ENCODE measurements around the gene LMO7. TPM values are rescaled to one million over a fixed set of nuclear protein-coding genes. Genes with fewer than 3 reads are reported as not detected.

The LMO7 gene
- total RNA-seq, 1 donor from 2014 or later, result 12.3 TPM

GRCh38 chr13:75648446-75648845 lies 12.3 kb downstream of the LMO7 start:
- Histone ChIP-seq H3K36me3 (ENCODE audit: control insufficient read depth, insufficient read depth, low read length) (no peaks in the 10 kb centered on the region), H3K27me3 (ENCODE audit: control insufficient read depth, insufficient read depth, low read length) (no peaks in the 10 kb centered on the region), H3K4me3 (ENCODE audit: low read depth, low read length) (no peak overlapping the region)
- DNase-seq (ENCODE audit: low read depth), result no peak
- TF ChIP-seq, protein P1, sequence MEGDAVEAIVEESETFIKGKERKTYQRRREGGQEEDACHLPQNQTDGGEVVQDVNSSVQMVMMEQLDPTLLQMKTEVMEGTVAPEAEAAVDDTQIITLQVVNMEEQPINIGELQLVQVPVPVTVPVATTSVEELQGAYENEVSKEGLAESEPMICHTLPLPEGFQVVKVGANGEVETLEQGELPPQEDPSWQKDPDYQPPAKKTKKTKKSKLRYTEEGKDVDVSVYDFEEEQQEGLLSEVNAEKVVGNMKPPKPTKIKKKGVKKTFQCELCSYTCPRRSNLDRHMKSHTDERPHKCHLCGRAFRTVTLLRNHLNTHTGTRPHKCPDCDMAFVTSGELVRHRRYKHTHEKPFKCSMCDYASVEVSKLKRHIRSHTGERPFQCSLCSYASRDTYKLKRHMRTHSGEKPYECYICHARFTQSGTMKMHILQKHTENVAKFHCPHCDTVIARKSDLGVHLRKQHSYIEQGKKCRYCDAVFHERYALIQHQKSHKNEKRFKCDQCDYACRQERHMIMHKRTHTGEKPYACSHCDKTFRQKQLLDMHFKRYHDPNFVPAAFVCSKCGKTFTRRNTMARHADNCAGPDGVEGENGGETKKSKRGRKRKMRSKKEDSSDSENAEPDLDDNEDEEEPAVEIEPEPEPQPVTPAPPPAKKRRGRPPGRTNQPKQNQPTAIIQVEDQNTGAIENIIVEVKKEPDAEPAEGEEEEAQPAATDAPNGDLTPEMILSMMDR (IDR thresholded peaks at IDR 0.05; ENCODE audit: insufficient read depth, low read length, poor library complexity, severe bottlenecking), result no peak

- no peak for DNase-seq (ENCODE audit: low read depth)
- TF ChIP-seq, protein P1 (IDR thresholded peaks at IDR 0.05; ENCODE audit: insufficient read depth, low read length, poor library complexity, severe bottlenecking), result no peak
- no peak overlapping the region for H3K4me3 ChIP-seq (ENCODE audit: low read depth, low read length)
- no peaks in the 10 kb centered on the region for H3K27me3 ChIP-seq (ENCODE audit: control insufficient read depth, insufficient read depth, low read length)
- H3K36me3 ChIP-seq (ENCODE audit: control insufficient read depth, insufficient read depth, low read length), result no peaks in the 10 kb centered on the region
These were observed 14.9 kb downstream of the LMO7 start for GRCh38 chr13:75651013-75651412.

- no peak overlapping the region for H3K4me3 ChIP-seq (ENCODE audit: low read depth, low read length)
- H3K36me3 ChIP-seq (ENCODE audit: control insufficient read depth, insufficient read depth, low read length), result no peaks in the 10 kb centered on the region
- TF ChIP-seq, protein P1 (IDR thresholded peaks at IDR 0.05; ENCODE audit: insufficient read depth, low read length, poor library complexity, severe bottlenecking), result no peak
- DNase-seq (ENCODE audit: low read depth), result no peak
- H3K27me3 ChIP-seq (ENCODE audit: control insufficient read depth, insufficient read depth, low read length), result no peaks in the 10 kb centered on the region
These were observed 16.6 kb downstream of the LMO7 start for GRCh38 chr13:75652726-75653125.

- no peaks in the 10 kb centered on the region for H3K36me3 ChIP-seq (ENCODE audit: control insufficient read depth, insufficient read depth, low read length)
- no peak overlapping the region for H3K4me3 ChIP-seq (ENCODE audit: low read depth, low read length)
- TF ChIP-seq, protein P1 (IDR thresholded peaks at IDR 0.05; ENCODE audit: insufficient read depth, low read length, poor library complexity, severe bottlenecking), result no peak
- no peaks in the 10 kb centered on the region for H3K27me3 ChIP-seq (ENCODE audit: control insufficient read depth, insufficient read depth, low read length)
- no peak for DNase-seq (ENCODE audit: low read depth)
These were observed 20.4 kb downstream of the LMO7 start for GRCh38 chr13:75656425-75656989.

DNA sequence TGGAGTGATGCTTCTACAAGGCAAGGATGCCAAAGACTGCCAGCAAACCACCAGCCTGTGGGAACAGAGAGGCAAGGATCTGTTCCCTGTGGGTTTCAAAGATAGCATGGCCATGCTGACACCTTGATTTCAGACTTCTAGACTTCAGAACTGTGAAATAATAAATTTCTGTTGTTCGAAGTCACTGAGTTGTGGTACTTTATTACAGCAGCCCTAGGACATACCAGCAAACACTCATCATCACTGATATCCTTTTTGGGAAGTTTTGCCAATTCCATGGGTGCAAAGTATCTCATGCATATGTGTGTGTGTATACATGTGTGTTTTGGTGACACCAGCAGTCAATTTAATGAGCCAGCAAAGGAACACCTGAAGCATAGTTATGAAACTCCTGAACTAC lies 21.0 kb downstream of the LMO7 start:
- no peaks in the 10 kb centered on the region for H3K36me3 ChIP-seq (ENCODE audit: control insufficient read depth, insufficient read depth, low read length)
- H3K27me3 ChIP-seq (ENCODE audit: control insufficient read depth, insufficient read depth, low read length), result no peaks in the 10 kb centered on the region
- no peak for DNase-seq (ENCODE audit: low read depth)
- TF ChIP-seq, protein P1 (IDR thresholded peaks at IDR 0.05; ENCODE audit: insufficient read depth, low read length, poor library complexity, severe bottlenecking), result no peak
- no peak overlapping the region for H3K4me3 ChIP-seq (ENCODE audit: low read depth, low read length)

DNA sequence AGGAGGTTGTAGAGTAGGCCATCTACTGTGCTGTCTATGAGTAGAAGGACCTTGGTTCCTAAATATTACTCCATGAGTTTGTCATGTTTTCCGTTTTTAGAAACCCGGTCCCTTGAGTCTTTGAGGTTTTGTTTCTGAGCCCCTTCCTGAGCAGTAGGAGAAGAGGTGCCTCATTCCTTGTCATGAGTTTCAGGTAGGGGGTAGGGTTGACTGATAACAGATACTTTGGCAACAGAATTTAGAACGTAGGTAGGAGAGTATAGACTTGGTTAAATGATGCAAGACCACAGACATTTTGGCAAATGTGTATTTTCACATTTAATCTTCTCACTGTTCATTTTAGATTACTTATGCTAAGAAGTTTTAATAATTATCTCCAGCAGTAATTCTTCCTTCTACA lies 24.6 kb downstream of the LMO7 start:
- Histone ChIP-seq H3K27me3 (ENCODE audit: control insufficient read depth, insufficient read depth, low read length) (no peaks in the 10 kb centered on the region), H3K36me3 (ENCODE audit: control insufficient read depth, insufficient read depth, low read length) (no peaks in the 10 kb centered on the region), H3K4me3 (ENCODE audit: low read depth, low read length) (no peak overlapping the region)
- no peak for DNase-seq (ENCODE audit: low read depth)
- TF ChIP-seq, protein P1 (IDR thresholded peaks at IDR 0.05; ENCODE audit: insufficient read depth, low read length, poor library complexity, severe bottlenecking), result no peak

Measured in kidney epithelial cell (primary cell).